GM12892 (cell line): ENCODE results near the gene ALG9.

Experiments used
- POLR2AphosphoS5 ChIP-seq: IDR thresholded peaks from 2 replicates; pipeline ENCODE4 v1.6.1; 2011; ENCODE audit warnings: low read depth, low read length, control low read depth
- TAF1 ChIP-seq: IDR thresholded peaks from 2 replicates; pipeline ENCODE4 v1.6.1; 2011; ENCODE audit warnings: low read depth, mild to moderate bottlenecking, control low read depth, low read length, borderline replicate concordance

DNA sequence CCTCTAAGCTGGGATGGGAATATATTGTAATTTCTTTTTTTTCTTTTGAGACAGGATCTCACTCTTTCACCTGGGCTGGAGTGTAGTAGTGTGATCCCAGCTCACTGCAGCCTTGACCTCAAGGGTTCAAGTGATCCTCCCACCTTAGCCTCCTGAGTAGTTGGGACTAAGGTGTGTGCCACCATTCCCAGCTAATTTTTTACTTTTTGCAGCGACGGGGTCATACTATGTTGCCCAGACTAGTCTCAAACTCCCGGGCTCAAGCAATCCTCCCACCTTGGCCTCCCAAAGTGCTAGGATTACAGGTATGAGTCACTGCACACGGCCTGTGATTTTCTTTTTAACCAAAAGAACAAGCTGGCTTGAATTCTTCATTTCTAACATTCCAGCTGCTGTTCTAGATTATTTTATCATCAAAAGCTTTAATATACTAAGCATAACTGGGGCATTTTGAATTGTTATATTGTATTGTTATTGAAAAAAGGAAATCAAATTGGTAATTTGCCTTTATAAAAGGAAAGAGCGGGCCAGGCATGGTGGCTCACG, 78.4 kb downstream of the ALG9 start:
- TF ChIP-seq POLR2AphosphoS5 (no peak), TAF1 (no peak)
